Activated T-helper 1 cell treated with anti-CD3 and anti-CD28 coated beads, Interleukin-12 subunit alpha, Interleukin-12 subunit beta, Interleukin-2, Interleukin-4 antibody, amounts not matched to agents 30 ng/mL and 10 ng/mL and 1 ng/mL, durations not matched to agents 14 hours and 24 hours and 36 hours (primary cell): Measurements from ENCODE around the gene CCBE1. TPM values are rescaled to one million over a fixed set of nuclear protein-coding genes. Genes with fewer than 3 reads are reported as not detected.

Source experiments
- DNase-seq: peaks from one replicate; pipeline ENCODE4 v3.0.0; 2021; ENCODE audit warnings: low spot score
- H3K27ac Mint-ChIP-seq: one replicate; pipeline ENCODE4 v1.8.0; 2021; ENCODE audit warnings: mild to moderate bottlenecking, mixed read lengths
- H3K27me3 Mint-ChIP-seq: one replicate; pipeline ENCODE4 v1.8.0; 2022; ENCODE audit warnings: mild to moderate bottlenecking, moderate library complexity, mixed read lengths; ENCODE audit not compliant: insufficient read depth
- H3K36me3 Mint-ChIP-seq: one replicate; pipeline ENCODE4 v1.8.0; 2021; ENCODE audit warnings: low read depth, mixed read lengths
- H3K4me1 Mint-ChIP-seq: one replicate; pipeline ENCODE4 v1.8.0; 2021; ENCODE audit warnings: low read depth, mixed read lengths
- H3K4me3 Mint-ChIP-seq: one replicate; pipeline ENCODE4 v1.8.0; 2021; ENCODE audit warnings: mild to moderate bottlenecking, moderate library complexity, mixed read lengths
- H3K9me3 Mint-ChIP-seq: one replicate; pipeline ENCODE4 v1.8.0; 2021; ENCODE audit warnings: mixed read lengths
- intact Hi-C: fragments of 100-400 bp; cut with micrococcal nuclease; formaldehyde crosslinking; loops from one replicate; pipeline ENCODE4 v1.15.1; 2024
- total RNA-seq: library from RNA; stranded (reverse); gene quantifications from 2 replicates; pipeline ENCODE4 v1.2.3, GENCODE V29; 2022

Gene CCBE1
- total RNA-seq, 1 donor from 2014 or later = not detected

DNA sequence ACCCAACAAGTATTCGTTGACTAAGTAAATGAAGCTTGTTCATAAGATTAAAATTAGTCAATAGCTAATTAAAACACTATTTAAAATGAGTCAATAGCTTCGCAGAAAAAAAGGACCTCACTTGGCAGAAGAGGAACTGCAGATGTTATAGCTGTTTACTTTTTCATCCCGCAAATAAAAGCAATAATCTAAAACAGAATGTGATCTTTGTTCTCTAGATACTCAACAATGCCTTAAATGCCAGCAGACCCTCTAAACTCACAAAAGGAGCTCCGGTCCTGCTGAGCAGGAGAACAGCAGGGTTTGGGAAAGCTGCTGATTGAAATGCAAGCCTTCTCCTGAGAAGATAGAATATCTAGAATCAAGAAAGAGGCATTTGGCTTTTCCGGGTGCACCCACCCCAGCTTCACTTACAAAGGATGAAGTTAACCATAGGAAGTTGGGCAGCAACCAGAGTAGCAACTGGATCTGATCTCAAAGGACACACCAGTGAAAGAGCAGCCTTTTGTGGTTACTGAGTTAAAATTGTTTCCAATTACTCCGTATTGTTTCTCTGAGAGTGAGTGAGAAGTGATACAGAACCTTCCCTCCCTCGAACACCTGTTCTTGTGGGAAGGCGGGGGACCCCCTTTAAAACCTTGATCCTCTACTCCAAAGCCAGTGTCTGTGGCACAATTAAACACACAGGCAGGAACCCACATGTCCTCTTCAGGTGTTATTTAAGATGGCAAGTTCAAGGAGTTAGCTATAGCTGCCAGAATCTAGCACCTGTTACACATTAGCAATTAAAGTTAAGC lies 6.8 kb downstream of the CCBE1 start:
- DNase-seq = no peak
- Mint-ChIP-seq H3K4me3 (no peak overlapping the region), H3K36me3 (no peaks in the 10 kb centered on the region), H3K27ac (no peak overlapping the region), H3K4me1 (no peaks in the 10 kb centered on the region), H3K27me3 (peaks cover 50% of the 10 kb centered on the region), H3K9me3 (no peaks in the 10 kb centered on the region)
- intact Hi-C loops = no loop called here

- H3K36me3 Mint-ChIP-seq = no peaks in the 10 kb centered on the region
- H3K4me1 Mint-ChIP-seq = no peaks in the 10 kb centered on the region
- DNase-seq = no peak
- H3K27ac Mint-ChIP-seq = no peak overlapping the region
- H3K4me3 Mint-ChIP-seq = no peak overlapping the region
- intact Hi-C loops = no loop called here
- H3K9me3 Mint-ChIP-seq = no peaks in the 10 kb centered on the region
- peaks cover 43% of the 10 kb centered on the region for H3K27me3 Mint-ChIP-seq
Observed at GRCh38 chr18:59689756-59690155, 7.5 kb downstream of the CCBE1 start.

DNA sequence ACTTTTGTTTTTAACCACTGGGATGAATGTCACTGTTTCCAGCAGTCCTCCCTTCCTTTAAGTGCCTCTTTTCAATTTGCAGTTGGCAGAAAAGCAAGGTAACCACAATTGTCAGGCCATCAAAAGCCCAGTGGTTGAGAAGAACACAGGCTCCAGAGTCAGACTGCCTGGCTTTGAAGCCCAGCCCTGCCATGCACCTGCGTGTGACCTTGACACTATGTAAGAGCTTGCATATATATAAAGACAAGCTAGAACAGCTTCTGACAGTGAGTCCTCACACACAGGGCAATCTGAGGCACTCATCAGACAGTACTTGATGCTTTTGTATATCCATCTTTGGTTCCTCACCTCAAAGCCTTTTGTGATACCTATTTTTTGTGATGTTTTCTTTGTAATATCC lies 11.0 kb downstream of the CCBE1 start:
- Mint-ChIP-seq H3K27me3 (peaks cover 20% of the 10 kb centered on the region), H3K9me3 (no peaks in the 10 kb centered on the region), H3K27ac (no peak overlapping the region), H3K4me3 (no peak overlapping the region), H3K36me3 (no peaks in the 10 kb centered on the region), H3K4me1 (no peaks in the 10 kb centered on the region)
- DNase-seq = no peak
- intact Hi-C loops = no loop called here

- DNase-seq = no peak
- Mint-ChIP-seq H3K36me3 (no peaks in the 10 kb centered on the region), H3K9me3 (no peaks in the 10 kb centered on the region), H3K27ac (no peak overlapping the region), H3K4me1 (no peaks in the 10 kb centered on the region), H3K4me3 (no peak overlapping the region), H3K27me3 (peaks cover 13% of the 10 kb centered on the region)
- intact Hi-C loops = no loop called here
Observed at GRCh38 chr18:59685501-59685900, 11.7 kb downstream of the CCBE1 start.

DNA sequence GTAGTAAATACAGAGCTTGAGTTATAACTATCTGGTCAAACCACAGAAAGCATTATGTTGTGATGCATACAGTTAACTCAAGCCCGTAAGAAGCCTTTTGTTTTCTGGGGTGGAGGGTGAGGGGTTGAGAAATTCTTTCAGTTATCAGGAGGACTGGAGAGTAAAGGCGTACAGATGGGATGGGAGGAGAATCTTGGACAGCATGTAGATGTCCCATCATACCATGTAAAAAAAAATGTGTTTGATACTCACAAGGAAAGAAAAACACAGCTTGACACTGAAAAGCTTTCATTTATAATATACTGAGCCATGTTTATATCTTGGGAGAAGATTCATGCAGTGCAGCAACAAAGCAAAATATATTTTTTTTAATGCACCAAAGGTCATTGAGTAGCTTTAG lies 12.4 kb downstream of the CCBE1 start:
- Mint-ChIP-seq H3K4me1 (no peaks in the 10 kb centered on the region), H3K9me3 (no peaks in the 10 kb centered on the region), H3K4me3 (no peak overlapping the region), H3K27me3 (peaks cover 6% of the 10 kb centered on the region), H3K36me3 (no peaks in the 10 kb centered on the region), H3K27ac (no peak overlapping the region)
- no peak for DNase-seq
- intact Hi-C loops = no loop called here

DNA sequence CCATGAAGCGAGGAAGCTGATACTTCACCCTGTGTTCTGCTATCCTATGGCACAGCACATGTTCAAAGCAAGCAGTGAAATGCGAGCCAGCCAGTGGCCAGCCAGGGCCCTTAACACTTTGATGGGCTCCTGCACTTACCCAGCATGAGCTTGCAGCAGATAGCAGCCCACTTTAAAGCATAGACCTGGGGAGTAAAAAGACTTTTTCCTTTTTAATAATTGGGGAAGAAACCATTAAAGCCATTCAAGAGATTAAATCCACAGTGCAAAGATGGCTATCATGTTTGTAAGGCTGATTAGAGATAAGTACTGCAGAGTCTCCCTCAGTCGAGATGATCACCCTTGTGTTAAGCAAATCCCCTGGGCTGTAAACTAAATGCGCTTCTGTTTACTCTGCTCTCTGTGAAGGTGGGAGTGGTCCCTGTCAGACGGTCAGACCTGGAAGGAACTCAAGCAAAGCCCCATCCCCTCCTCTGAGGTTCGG lies 15.7 kb downstream of the CCBE1 start:
- intact Hi-C loops = no loop called here
- H3K27me3 Mint-ChIP-seq = no peaks in the 10 kb centered on the region
- no peak for DNase-seq
- no peaks in the 10 kb centered on the region for H3K36me3 Mint-ChIP-seq
- H3K9me3 Mint-ChIP-seq = no peaks in the 10 kb centered on the region
- no peaks in the 10 kb centered on the region for H3K4me1 Mint-ChIP-seq
- no peak overlapping the region for H3K4me3 Mint-ChIP-seq
- H3K27ac Mint-ChIP-seq = no peak overlapping the region

DNA sequence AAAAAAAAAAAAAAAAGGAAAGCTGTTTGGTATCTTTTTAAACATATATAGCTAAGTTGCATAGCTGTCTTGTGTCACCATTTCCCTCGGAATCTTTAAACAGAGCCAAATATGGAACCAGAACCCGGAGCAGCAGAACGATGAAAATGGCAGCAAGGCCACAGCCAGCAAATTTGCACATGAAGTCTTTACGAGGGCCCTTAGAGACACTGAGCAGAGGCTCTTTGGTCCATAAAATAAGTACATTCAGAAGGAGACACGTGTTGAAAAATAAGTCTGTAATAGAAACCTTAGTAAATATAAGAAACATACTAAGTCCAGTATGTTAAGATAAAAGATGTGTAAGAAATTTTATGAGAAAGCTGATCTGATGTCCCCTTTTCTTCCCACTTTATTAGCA lies 16.2 kb downstream of the CCBE1 start:
- H3K4me1 Mint-ChIP-seq = no peaks in the 10 kb centered on the region
- DNase-seq = no peak
- no peak overlapping the region for H3K27ac Mint-ChIP-seq
- intact Hi-C loops = no loop called here
- H3K4me3 Mint-ChIP-seq = no peak overlapping the region
- no peaks in the 10 kb centered on the region for H3K27me3 Mint-ChIP-seq
- no peaks in the 10 kb centered on the region for H3K9me3 Mint-ChIP-seq
- no peaks in the 10 kb centered on the region for H3K36me3 Mint-ChIP-seq

GRCh38 chr18:59675346-59675745 lies 21.9 kb downstream of the CCBE1 start:
- no peak for DNase-seq
- no peaks in the 10 kb centered on the region for H3K36me3 Mint-ChIP-seq
- no peaks in the 10 kb centered on the region for H3K27me3 Mint-ChIP-seq
- no peaks in the 10 kb centered on the region for H3K9me3 Mint-ChIP-seq
- H3K27ac Mint-ChIP-seq = no peak overlapping the region
- intact Hi-C loops = no loop called here
- no peaks in the 10 kb centered on the region for H3K4me1 Mint-ChIP-seq
- H3K4me3 Mint-ChIP-seq = no peak overlapping the region

DNA sequence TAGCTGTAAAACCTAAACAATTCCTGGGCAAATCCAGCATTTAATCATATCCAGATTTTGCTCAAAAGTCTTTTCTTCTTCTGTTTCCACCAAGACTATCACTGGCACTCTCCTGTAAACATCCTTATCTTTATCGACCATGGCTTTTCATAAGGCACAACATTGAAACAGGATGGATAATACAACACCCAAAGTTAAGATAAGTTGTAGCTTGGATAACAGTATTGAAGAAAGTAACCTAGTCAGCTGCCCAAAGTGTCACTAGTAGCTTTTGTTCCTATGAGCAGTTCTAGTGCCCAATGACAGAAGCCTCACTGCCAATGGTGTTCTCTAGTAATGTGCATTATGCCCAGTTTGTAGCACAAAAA lies 22.3 kb downstream of the CCBE1 start:
- Mint-ChIP-seq H3K36me3 (no peaks in the 10 kb centered on the region), H3K4me3 (no peak overlapping the region), H3K9me3 (no peaks in the 10 kb centered on the region), H3K27me3 (no peaks in the 10 kb centered on the region), H3K27ac (no peak overlapping the region), H3K4me1 (no peaks in the 10 kb centered on the region)
- no peak for DNase-seq
- intact Hi-C loops = no loop called here

DNA sequence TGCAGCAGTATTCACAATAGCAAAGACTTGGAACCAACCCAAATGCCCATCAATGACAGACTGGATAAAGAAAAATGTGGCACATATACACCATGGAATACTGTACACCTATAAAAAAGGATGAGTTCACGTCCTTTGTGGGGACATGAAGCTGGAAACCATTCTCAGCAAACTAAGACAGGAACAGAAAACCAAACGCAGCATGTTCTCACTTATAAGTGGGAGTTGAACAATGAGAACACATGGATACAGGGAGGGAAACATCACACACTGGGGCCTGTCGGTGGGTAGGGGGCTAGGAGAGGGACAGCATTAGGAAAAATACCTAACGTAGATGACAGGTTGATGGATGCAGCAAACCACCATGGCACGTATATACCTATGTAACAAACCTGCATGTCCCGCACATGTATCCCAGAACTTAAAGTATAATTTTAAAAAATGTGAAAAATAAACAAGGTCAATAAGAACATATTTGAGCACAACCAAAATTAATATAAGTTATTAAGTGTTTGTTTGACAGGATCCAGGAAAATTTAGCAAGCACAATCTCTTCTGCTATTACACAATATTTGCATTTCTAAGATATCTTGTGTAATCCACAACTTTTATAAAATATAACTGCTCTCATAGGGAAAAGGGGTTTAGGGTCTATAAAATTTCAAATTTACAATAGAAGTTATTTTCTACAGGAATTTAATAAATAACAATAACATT lies 22.9 kb downstream of the CCBE1 start:
- DNase-seq = no peak
- intact Hi-C loops = no loop called here
- Mint-ChIP-seq H3K27ac (no peak overlapping the region), H3K27me3 (no peaks in the 10 kb centered on the region), H3K4me3 (no peak overlapping the region), H3K36me3 (no peaks in the 10 kb centered on the region), H3K4me1 (no peaks in the 10 kb centered on the region), H3K9me3 (no peaks in the 10 kb centered on the region)

DNA sequence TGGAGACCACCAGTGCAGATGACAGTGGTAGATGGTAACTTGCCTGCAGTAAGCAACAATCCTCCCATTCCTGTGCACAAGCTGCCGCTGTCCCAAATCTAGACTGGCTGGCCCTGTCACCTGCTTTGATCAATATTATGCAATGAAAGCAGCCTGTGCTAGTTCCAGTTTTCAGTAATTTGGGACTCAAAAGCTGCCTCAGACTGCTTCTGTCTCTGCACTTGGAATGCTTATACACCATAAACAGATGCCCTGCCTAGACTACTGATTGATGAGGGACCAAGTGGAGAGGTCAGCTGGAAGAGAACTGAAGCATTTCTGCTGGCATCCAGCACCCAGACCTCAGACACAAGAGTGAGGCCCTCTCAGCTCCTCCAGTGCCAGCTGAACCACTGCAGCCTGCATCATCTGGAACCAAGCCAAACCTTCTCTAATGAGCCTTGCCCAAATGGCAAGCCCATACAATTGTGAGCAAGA lies 24.9 kb downstream of the CCBE1 start:
- H3K9me3 Mint-ChIP-seq = no peaks in the 10 kb centered on the region
- no peaks in the 10 kb centered on the region for H3K27me3 Mint-ChIP-seq
- intact Hi-C loops = no loop called here
- no peaks in the 10 kb centered on the region for H3K4me1 Mint-ChIP-seq
- no peaks in the 10 kb centered on the region for H3K36me3 Mint-ChIP-seq
- no peak overlapping the region for H3K4me3 Mint-ChIP-seq
- no peak overlapping the region for H3K27ac Mint-ChIP-seq
- DNase-seq = no peak

DNA sequence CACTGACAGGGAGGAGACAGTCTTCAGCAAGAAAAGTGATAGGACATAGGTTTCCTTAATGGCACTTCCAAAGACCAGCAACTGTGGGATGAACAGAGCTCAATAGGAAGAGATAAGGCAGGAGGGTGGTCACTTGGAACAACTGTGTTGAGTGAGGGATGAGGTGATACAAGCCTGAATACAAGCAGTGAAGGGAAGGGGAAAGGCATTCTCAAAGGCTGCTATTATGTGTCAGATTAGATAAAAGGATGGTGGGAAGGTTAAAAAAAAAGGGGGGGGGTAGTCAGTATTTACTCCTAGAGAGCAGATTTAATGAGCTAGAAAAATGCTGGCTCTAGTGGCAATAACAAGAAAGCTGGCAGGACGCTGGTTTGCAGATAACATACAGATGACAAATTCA lies 25.7 kb downstream of the CCBE1 start:
- no peaks in the 10 kb centered on the region for H3K4me1 Mint-ChIP-seq
- H3K27ac Mint-ChIP-seq = no peak overlapping the region
- no peaks in the 10 kb centered on the region for H3K27me3 Mint-ChIP-seq
- no peaks in the 10 kb centered on the region for H3K36me3 Mint-ChIP-seq
- intact Hi-C loops = no loop called here
- H3K4me3 Mint-ChIP-seq = no peak overlapping the region
- no peak for DNase-seq
- H3K9me3 Mint-ChIP-seq = no peaks in the 10 kb centered on the region

DNA sequence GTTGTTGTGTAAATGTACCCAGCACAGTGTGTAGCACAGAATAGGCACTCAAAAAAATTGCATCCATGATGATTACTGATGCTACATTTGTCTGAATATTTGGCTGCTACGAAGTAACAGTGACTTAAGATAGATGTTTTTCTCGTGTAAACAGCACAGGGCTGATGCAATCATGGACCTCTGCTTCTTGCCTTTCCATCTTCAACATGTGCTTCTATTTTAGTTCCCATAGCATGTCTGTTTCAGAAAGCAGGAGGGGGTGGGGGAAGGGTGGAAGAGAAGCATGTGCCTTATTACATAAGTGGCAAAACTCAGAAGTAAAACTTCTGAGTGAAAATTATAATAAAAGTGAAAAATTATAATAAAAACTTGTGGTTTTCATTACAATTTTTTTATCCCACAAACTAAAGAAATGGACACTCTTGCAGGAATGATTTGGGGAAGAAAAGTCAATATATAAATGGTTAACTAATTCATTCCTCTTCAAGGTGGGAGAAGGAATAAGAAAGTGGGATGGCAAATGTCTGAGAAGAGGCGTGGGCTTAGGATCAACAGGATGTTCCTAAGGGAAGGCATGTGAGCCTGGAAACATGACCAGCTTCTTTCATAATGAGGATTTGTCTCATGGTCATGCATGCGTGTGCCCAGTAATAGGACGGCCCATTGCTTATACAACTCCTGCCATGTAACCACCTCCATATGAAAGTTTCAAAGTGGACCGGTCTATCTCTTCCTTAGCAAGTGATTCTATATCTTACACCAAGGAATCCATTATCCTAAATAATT lies 27.2 kb downstream of the CCBE1 start:
- Mint-ChIP-seq H3K27me3 (peaks cover 2% of the 10 kb centered on the region), H3K4me3 (no peak overlapping the region), H3K9me3 (no peaks in the 10 kb centered on the region), H3K27ac (no peak overlapping the region), H3K36me3 (no peaks in the 10 kb centered on the region), H3K4me1 (no peaks in the 10 kb centered on the region)
- intact Hi-C loops = no loop called here
- no peak for DNase-seq
